HG03060 (cell line): ENCODE results near the gene KRT82.
"Not testable (repeated sequence)": the region's sequence is repeated elsewhere in the genome, so short reads cannot be mapped to it uniquely, and the experiment has no call there.

Experiments
- ATAC-seq: cut with Tn5 transposase; IDR thresholded peaks from one replicate; pipeline ENCODE4 v1.9.1; 2021; ENCODE audit warnings: low read depth, moderate number of reproducible peaks; ENCODE audit not compliant: unreplicated experiment

Gene KRT82

GRCh38 chr12:52413782-52414345, 7.7 kb upstream of the KRT82 start:
- ATAC-seq: no peak

GRCh38 chr12:52413202-52413601, 7.1 kb upstream of the KRT82 start:
- ATAC-seq: no peak

GRCh38 chr12:52411815-52412214, 5.7 kb upstream of the KRT82 start:
- no peak for ATAC-seq

GRCh38 chr12:52410589-52411248, 4.6 kb upstream of the KRT82 start:
- ATAC-seq: not testable (repeated sequence)

GRCh38 chr12:52407918-52408317, 1.8 kb upstream of the KRT82 start:
- ATAC-seq: no peak

- ATAC-seq: no peak
These were observed 1.2 kb downstream of the KRT82 start for GRCh38 chr12:52404951-52405350.

- ATAC-seq: no peak
These were observed 2.6 kb downstream of the KRT82 start for GRCh38 chr12:52403561-52403960.

- no peak for ATAC-seq
These were observed 3.1 kb downstream of the KRT82 start for GRCh38 chr12:52402873-52403540.

GRCh38 chr12:52402377-52402776, 3.8 kb downstream of the KRT82 start:
- ATAC-seq: no peak

- no peak for ATAC-seq
These were observed 4.2 kb downstream of the KRT82 start for GRCh38 chr12:52401926-52402325.

GRCh38 chr12:52401526-52401925, 4.6 kb downstream of the KRT82 start:
- no peak for ATAC-seq

GRCh38 chr12:52400906-52401305, 5.2 kb downstream of the KRT82 start:
- no peak for ATAC-seq

- ATAC-seq: no peak
These were observed 6.4 kb downstream of the KRT82 start for GRCh38 chr12:52399756-52400155.

GRCh38 chr12:52398176-52398575, 8.0 kb downstream of the KRT82 start:
- no peak for ATAC-seq

GRCh38 chr12:52396656-52397055, 9.5 kb downstream of the KRT82 start:
- no peak for ATAC-seq

GRCh38 chr12:52395761-52396434, 10.2 kb downstream of the KRT82 start:
- ATAC-seq: no peak

- ATAC-seq: no peak
These were observed 11.2 kb downstream of the KRT82 start for GRCh38 chr12:52394836-52395405.

GRCh38 chr12:52392465-52393007, 13.6 kb downstream of the KRT82 start:
- ATAC-seq: no peak

GRCh38 chr12:52391618-52392002, 14.5 kb downstream of the KRT82 start:
- no peak for ATAC-seq

GRCh38 chr12:52390739-52391617, 15.2 kb downstream of the KRT82 start:
- ATAC-seq: no peak
